Cardiac muscle cell (in vitro differentiated cells and primary cell): Measurements from ENCODE around the gene KIF26A. TPM values are rescaled to one million over a fixed set of nuclear protein-coding genes. Genes with fewer than 3 reads are reported as not detected.
A peak's percentile ranks its signal among the peaks of the same experiment; 100 is the strongest.

Source experiments
- DNase-seq, 2 donors: peaks; one replicate each; pipeline versions ENCODE4 v3.0.0 to v3.0.0-alpha.2; 2010 to 2017; ENCODE audit warnings: low read depth in 1 of 2, low spot score in 1 of 2
- H3K27ac ChIP-seq: fragments of 200-600 bp; sonication (generic); 2 replicates; pipeline ENCODE4 v1.5.1; 2016
- H3K27me3 ChIP-seq: fragments of 200-600 bp; sonication (generic); 2 replicates; pipeline ENCODE4 v1.6.0; 2016; ENCODE audit warnings: control low read depth
- H3K36me3 ChIP-seq: fragments of 200-600 bp; sonication (generic); 2 replicates; pipeline ENCODE4 v1.5.1; 2016; ENCODE audit warnings: control low read depth
- H3K4me1 ChIP-seq: fragments of 200-600 bp; sonication (generic); 2 replicates; pipeline ENCODE4 v1.8.1; 2017; ENCODE audit warnings: low read depth, mild to moderate bottlenecking, mixed run types
- H3K4me3 ChIP-seq: fragments of 200-600 bp; sonication (generic); 2 replicates; pipeline ENCODE4 v1.5.1; 2016; ENCODE audit warnings: mild to moderate bottlenecking
- H3K9me3 ChIP-seq: fragments of 200-600 bp; sonication (generic); 2 replicates; pipeline ENCODE4 v1.5.1; 2017; ENCODE audit warnings: low read depth, mild to moderate bottlenecking, control low read depth
- polyA plus RNA-seq: library from polyadenylated mRNA; unstranded; fragments of >200 nt; fragmentation: Nextera tagmentation; extraction: Ambion mirVana; gene quantifications from 2 replicates; pipeline ENCODE4 v1.2.1, GENCODE V29; 2016
- total RNA-seq: library from RNA; depleted of rRNA; stranded (reverse); fragments of >200 nt; gene quantifications from 2 replicates; pipeline ENCODE4 v1.2.3, GENCODE V29; 2016
- TF ChIP-seq, protein P1 (sequence below): IDR thresholded peaks from 2 replicates; pipeline ENCODE4 v1.5.1; 2012; ENCODE audit warnings: low read depth, mild to moderate bottlenecking, low read length

The KIF26A gene
- total and polyA plus RNA-seq, 2 experiments from 2014 or later, result 9.9 to 74.9 TPM

DNA sequence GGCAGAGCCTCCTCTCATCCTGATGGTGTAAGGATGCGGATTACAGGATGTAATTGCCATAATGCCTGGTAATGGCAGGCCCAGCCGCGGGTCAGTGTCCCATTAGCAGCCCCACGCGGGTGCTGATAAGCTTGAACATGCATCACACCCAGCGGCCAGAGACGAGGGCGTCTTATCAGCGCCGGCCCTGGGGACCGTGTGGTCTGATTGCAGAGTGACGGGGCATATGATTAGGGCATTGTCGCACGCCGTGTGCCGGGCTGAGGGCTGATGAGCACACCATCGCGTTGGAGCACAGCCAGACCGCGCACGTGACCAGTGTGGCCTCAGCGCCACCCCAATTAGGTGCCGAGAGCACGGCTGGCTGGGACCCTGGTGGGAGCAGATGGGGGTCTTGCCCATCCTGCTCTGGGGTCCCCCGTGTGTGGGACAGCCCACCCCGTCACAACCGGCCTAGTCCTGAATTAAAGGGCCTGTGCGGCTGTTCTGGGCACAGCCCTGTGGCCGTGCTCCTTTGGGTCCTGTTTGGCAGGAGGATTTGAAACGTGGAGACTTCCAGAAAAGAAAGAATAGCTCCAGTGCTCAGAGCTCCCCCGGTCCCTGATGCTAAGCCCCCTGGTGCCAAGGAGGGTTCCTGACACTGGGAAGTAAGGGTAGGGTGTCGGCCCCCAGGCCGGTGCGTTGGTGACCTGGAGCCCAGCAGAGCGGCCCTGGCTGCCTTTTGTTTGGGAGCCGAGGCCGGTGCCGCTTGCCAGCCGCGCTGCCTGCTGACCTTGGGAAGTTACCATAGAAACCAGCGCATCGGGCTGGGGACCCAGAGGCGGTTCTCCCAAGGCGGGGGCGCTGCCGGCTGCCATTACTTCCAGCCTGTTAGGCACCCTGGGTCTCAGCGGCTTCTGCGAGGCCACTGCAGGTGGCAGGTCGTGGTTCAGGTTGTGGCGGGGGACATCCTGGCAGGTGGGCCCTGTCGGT lies 20.7 kb downstream of the KIF26A start:
- Histone ChIP-seq H3K27ac (peak overlapping the region; percentile 53), H3K4me1 (peaks cover 13% of the 10 kb centered on the region), H3K36me3 (no peaks in the 10 kb centered on the region), H3K9me3 (no peaks in the 10 kb centered on the region), H3K4me3 (no peak overlapping the region), H3K27me3 (no peaks in the 10 kb centered on the region)
- peak in 1 of 2 donors; percentile 51 for DNase-seq
- TF ChIP-seq, protein P1, sequence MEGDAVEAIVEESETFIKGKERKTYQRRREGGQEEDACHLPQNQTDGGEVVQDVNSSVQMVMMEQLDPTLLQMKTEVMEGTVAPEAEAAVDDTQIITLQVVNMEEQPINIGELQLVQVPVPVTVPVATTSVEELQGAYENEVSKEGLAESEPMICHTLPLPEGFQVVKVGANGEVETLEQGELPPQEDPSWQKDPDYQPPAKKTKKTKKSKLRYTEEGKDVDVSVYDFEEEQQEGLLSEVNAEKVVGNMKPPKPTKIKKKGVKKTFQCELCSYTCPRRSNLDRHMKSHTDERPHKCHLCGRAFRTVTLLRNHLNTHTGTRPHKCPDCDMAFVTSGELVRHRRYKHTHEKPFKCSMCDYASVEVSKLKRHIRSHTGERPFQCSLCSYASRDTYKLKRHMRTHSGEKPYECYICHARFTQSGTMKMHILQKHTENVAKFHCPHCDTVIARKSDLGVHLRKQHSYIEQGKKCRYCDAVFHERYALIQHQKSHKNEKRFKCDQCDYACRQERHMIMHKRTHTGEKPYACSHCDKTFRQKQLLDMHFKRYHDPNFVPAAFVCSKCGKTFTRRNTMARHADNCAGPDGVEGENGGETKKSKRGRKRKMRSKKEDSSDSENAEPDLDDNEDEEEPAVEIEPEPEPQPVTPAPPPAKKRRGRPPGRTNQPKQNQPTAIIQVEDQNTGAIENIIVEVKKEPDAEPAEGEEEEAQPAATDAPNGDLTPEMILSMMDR, result no peak

DNA sequence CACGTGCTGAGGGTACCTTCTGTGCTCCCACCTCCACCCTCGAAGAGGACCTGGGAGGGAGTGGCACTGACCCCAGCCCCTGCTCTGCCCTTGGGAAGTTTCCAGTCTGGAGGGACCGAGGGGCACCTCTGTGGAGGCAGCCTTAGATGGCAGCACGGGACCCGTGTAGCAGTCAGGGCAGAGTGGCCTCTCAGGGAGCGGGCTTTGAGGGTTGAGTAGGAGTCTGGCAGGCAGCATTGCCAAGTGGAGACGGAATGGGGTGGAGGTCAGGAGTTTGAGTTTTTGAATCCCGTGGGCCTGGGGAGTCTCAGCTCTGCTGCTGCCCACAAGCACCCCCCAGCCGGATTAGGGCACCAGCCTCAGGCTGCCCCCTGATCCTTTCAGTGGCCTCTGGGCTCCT lies 21.6 kb downstream of the KIF26A start:
- H3K36me3 ChIP-seq, result no peaks in the 10 kb centered on the region
- no peaks in the 10 kb centered on the region for H3K9me3 ChIP-seq

DNA sequence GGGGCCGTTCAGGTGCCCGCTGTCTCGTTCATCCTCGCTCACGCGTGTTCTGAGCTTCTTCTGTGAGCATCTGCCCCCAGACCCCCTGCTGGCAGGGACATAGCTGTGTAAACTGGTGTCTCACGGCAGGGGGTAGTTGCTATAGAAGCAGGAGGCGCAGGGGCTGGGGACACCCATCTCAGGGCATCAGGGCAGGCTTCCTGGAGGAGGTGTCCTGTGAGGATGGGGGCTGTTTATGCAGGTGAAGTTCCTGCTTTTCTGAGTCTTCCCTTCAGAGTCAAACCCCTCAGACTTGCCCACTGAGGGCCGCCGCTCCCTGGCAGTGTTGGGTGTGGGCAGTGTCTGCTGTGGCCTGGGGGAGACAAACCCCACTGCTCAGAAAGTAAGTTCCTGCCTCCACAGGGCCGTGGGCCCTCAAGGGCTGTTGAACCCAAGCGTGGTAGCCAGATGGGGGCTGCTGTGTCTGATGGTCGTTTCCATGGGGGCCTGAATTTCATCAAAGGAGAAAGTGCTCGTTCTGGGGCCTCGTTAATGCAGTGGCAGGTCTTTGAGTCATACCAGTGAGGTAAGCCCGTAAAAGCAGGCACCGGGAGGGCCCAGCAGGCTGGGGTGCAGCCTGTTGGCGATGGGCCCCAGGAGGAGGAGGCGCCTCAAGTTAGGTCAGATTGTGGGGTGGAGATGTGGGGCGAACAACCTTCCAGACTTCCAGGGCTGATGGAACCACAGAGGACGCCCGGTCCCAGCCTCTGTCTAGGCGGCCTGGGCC lies 23.4 kb downstream of the KIF26A start:
- no peak overlapping the region for H3K4me3 ChIP-seq
- no peaks in the 10 kb centered on the region for H3K36me3 ChIP-seq
- H3K27me3 ChIP-seq, result no peaks in the 10 kb centered on the region
- peaks cover 13% of the 10 kb centered on the region for H3K4me1 ChIP-seq
- no peak overlapping the region for H3K27ac ChIP-seq
- TF ChIP-seq, protein P1, result no peak
- DNase-seq, result no peak
- H3K9me3 ChIP-seq, result no peaks in the 10 kb centered on the region

More for the DNA sequence above, 21.6 kb downstream of the KIF26A start:
- H3K4me1 ChIP-seq, result peaks cover 13% of the 10 kb centered on the region
- no peak for DNase-seq
- H3K27ac ChIP-seq, result no peak overlapping the region
- no peak overlapping the region for H3K4me3 ChIP-seq
- H3K27me3 ChIP-seq, result no peaks in the 10 kb centered on the region
- TF ChIP-seq, protein P1, result no peak

DNA sequence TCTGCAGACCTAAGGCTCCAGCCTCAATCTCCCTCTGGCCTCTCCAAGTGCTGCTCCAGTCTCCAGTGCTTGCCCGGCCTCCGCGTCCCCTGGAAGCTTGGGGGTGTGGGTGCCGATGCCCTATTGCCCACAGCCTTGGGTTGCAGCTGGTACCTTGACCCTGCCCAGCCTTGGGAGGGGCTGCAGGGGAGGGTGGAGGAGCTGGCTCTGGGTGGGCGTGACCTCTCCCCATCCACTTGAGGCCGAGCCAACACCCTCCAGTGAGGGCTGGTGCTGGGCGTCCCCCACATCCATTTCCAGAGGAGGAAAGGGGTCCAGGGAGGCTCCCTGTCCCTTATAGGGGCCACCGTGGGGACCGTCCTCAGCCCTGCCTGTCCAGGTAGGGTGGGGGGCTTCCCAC lies 24.1 kb downstream of the KIF26A start:
- H3K27me3 ChIP-seq, result no peaks in the 10 kb centered on the region
- TF ChIP-seq, protein P1, result no peak
- H3K36me3 ChIP-seq, result no peaks in the 10 kb centered on the region
- H3K4me1 ChIP-seq, result peaks cover 13% of the 10 kb centered on the region
- H3K4me3 ChIP-seq, result no peak overlapping the region
- no peak overlapping the region for H3K27ac ChIP-seq
- DNase-seq, result no peak
- H3K9me3 ChIP-seq, result no peaks in the 10 kb centered on the region

DNA sequence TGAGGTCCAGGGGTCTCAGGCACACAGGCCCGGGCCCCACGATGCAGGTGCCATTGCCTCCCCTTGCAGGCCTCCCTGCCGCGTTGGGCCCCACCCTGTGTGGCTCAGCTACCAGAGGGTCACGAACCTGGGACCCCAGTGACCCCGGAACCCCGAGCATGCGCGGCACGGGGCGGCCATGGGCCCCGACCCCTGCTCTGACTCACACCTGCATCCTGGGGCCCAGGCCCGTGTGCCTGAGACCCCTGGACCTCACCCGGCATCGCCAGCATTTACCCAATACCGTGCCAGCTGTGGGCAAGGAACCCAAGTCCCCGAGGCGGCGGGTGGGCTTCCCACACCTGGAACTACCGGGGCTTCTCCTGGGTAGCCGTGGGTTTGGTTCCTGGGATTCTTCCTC lies 25.2 kb downstream of the KIF26A start:
- Histone ChIP-seq H3K4me1 (peaks cover 7% of the 10 kb centered on the region), H3K27ac (no peak overlapping the region), H3K27me3 (no peaks in the 10 kb centered on the region), H3K36me3 (no peaks in the 10 kb centered on the region), H3K4me3 (no peak overlapping the region), H3K9me3 (no peaks in the 10 kb centered on the region)
- DNase-seq, result no peak
- TF ChIP-seq, protein P1, result no peak
